GM21526 (cell line): ENCODE results near the gene RBMS3.

Experiments
- ATAC-seq: cut with Tn5 transposase; IDR thresholded peaks from one replicate; pipeline ENCODE4 v1.9.1; 2021; ENCODE audit warnings: moderate library complexity; ENCODE audit not compliant: unreplicated experiment, low FRiP score

The RBMS3 gene

DNA sequence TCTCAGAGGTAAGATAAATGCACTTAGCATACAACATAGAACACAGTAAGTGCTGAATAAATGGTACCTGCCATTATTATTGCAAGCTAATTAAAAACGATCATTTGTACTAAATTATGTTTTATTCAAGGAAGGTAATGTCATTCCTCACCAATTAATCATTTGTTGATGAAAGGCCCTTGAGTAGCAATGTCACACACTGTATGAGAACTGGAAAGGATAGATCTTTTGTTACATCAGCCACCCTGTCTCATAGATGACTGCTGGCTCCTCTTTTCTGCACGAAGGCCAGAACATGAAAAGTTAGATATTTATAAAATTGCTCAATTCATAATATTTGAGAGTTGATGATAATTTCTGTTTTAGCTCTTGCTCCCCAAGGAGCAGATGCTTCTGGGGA, 415.4 kb downstream of the RBMS3 start:
- no peak for ATAC-seq

DNA sequence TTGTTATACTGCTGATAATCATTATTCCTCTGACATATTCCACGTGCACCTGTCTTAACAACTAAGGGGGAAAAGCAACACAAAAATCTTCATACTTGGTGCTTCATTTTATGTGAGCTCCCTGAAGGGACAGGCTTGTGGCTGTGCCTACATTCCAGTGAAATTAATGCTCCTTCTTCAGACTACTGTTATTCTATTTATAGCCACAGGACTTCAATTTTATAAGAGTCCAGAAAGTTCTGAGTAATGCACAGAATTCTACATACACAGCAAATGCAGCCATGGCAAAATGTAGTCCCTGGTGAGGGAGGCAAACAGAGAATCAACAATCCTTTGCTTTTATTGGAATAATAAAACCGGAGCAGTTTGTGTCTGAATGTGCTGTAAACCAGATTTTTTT, 417.1 kb downstream of the RBMS3 start:
- no peak for ATAC-seq

DNA sequence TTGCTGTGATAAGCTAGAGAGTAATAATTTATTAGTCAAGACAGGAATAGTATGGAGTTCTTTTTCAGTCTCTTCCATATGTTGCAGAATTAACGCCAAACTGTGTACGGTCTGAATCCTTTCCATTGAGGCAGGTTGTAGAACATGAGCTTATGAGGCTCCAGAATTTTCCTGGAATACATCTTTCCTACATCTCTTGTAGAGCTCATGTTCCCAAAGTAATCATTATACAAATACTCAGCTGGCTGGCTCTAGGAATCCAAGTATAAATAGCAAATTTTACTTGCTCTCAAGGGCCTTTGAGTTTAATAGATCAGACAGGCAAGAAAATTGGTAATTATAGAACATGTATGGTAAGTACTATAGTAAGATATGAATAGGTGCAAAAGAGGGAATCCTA, 419.4 kb downstream of the RBMS3 start:
- ATAC-seq: no peak

DNA sequence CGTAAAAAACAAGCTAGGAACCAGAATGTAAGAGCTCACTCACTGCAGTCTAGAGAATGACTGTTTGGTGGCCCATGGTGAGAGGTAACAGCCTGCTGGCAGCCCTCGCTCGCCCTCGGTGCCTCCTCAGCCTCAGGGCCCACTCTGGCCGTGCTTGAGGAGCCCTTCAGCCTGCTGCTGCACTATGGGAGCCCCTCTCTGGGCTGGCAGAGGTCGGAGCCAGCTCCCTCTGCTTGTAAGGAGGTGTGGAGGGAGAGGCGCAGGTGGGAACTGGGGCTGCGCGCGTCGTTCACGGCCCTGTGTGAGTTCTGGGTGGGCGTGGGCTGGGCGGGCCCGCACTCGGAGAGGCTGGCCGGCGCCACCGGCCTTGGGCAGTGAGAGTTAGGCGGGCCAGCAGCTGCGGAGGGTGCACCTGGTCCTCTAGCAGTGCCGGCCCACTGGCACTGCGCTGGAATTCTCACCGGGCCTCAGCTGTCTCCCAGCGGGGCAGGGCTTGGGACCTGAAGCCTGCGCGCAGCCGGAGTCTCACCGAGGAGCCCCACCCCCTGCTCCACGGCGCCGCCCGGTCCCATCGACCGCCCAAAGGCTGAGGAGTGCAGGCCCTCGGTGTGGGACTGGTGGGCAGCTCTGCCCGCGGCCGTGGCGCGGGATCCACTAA, 420.6 kb downstream of the RBMS3 start:
- ATAC-seq: no peak

DNA sequence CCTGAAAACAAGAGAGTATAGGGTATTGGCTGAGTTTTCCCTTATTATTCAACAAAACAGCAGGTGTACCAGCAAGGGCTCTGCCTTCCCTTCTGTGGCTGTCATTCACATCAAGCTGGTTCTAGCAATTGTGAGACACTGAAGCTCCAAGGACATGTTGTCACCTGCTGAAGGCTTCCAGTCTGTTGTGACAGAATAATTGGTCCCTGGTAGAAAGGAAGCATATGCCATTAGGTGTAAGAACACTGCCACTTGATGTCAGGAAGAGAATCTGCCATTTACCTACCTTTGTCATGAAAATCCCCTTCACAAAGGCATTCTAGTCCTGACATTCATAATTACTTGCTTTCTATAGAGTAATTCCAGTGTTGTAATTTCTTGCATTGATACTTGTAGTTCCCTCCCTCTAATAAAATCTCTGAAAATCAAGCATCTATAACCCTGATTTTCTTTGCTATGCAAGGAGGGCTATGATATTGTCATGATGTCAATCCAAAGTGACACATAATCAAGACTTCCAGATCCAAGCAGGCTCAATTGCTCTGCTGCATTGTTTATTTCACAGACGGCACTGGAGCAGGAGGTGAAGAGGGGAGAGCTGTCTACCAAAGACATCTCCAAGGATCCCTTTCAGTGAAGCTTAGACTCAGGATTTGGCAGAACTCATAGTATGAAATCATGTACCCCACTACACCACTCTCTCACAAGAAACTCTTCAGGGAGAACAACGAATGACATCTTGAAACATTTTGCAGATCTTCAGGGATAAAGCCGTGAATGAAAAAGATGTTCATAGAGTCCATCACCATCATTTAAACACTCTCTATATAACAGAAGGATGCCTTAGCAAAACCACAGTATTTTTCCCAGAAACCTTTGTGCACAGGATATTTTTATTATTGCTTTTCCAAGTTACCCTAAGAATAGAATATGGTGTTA, 425.3 kb downstream of the RBMS3 start:
- ATAC-seq: no peak

DNA sequence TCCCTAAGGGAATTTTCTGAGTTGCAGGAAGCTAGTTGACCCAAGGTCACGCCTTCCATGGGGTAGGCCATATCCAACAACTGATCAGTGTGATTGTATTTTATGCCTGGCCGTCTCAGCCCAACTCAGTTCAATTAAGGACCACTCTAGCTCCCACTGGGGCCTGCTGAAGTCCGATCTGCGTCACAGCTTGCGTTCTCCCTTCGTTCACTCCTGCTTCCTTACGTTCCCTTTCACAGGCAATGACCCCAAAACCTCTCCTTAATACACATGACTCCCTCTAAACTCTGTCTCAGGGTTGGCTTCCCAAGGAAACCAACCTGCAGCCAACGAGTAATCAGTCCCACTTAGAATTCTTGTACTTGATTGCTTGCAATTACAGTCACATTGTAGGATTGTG, 428.0 kb downstream of the RBMS3 start:
- no peak for ATAC-seq

DNA sequence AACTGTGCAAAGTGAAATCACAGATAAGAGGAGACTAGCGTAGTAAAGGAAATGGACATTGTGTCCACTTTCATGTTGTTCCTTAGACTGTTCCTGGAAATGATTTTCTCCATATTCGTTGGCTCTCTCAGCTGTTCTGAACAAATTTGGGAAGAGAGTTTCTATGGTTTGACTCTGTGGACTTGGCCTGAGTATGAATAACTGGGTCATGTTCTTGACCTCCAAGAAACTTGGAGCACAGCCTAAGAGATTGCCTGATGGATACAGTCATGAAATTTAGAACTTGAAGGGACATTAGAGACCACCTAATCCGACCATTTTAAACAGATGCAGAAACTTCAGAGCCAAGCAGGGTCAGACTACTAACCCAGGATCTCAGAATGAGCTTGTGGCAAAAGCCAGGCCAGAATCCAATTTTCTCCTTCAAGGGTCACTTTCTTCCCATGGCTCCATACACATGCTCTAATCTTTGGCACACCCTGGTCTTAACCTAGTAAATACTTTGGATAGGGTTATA, 430.4 kb downstream of the RBMS3 start:
- no peak for ATAC-seq

DNA sequence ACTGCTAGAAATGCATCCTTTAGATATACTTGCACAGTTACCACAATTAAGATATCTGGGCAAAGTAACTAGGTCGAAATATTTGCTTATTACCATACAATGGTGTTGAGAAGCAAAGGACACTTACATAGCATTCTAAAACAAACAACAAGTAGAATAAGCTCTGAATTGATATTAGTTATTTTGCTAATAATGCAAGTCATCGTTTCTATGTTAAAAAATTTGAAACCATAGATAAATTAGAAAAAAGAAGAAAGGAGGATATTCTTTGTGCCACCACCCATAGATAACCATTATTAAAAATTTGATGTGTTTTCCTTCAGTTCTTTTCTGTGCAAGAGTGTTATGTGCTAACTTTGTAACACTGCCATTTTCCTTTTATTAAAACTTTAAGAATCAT, 435.3 kb downstream of the RBMS3 start:
- ATAC-seq: no peak

DNA sequence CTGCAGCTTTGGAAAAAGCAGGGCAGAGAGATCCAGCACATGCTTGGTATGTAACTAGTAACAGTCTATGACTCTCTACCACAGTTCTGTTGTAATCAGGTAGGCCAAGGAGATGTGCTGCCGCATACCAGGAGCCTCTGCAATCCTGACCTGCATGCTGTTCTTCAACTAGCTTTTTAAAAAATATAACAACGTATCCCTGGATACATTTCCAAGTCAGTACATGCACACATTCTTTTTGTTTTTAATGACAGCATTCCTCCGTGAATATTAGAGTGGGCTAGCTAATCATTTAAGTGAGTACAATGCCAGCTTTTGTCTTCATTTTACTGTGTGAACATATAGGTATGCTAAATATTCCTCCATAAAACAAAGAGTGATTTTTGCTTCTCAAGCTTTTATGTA, 437.8 kb downstream of the RBMS3 start:
- no peak for ATAC-seq

DNA sequence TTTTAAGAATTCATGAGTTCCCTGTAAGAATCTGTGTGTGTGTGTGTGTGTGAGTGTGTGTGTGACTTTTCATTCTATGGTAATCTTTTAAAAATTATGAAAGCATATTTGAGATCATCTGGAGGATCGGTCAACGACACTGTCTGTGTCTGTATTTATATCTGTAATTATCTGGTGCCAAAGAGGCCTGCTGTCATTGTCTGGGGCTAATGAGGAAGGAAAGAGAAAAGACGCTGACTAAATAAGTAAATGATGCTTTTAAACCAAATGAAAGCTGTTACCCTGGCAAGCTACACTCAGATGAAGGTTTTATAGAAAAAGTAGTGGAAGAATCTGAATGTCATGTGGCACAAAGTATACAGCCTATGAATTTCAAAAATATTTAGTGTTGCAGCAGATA, 439.8 kb downstream of the RBMS3 start:
- no peak for ATAC-seq

DNA sequence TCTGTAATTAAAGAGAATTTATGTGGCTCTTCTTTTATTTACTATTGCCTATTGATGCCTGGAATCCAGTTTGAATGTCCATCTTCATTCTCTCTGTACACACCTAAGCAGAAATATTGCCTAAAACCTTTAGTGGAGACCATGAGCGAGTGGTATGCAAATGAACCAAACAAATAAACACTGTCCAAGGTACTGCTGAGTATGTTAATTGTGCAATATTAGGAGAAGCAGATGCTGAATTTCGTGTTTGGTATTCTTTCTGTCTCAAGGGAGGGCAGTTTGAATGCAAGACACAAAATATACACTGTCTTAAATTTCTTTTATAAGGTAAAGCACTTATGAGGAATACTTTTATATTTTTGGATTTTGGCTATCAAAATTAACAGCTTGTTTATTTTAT, 440.9 kb downstream of the RBMS3 start:
- no peak for ATAC-seq

DNA sequence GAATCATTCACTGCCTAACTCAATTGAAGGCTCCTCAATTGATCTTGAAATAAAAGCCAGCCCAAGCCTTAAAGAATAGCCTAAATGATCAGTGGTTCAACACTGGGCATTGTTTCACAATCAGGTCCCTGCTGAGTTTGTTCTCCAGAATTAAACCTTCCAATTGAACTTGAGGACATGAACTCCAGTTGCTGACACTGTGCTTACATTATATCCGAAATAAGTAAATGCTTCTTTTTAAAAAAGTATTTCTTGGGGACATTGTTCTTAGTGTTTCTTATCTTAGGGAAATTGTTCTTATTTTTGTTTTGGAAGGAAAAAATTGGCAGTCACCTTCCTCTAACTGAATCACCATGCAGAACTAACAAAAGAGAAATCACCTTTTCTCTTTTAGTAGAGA, 450.2 kb downstream of the RBMS3 start:
- no peak for ATAC-seq

DNA sequence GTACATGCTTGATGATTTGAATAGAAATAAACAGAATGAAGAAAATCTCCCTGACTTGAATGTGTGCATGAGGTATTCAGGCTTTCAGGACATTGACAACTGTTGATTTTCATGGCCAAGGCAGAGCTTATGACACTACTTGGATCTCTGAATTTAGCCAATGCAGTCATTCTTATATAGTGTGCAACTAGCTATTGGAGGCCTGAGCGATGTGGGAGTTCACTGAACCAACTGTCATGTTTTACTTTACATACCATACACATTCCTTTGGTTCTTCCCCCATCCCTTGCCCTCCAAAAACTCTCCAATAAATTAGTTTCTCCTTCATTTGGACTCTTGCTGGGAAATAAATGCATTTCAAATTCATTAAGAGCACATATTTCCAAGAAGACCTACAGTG, 460.4 kb downstream of the RBMS3 start:
- ATAC-seq: no peak

DNA sequence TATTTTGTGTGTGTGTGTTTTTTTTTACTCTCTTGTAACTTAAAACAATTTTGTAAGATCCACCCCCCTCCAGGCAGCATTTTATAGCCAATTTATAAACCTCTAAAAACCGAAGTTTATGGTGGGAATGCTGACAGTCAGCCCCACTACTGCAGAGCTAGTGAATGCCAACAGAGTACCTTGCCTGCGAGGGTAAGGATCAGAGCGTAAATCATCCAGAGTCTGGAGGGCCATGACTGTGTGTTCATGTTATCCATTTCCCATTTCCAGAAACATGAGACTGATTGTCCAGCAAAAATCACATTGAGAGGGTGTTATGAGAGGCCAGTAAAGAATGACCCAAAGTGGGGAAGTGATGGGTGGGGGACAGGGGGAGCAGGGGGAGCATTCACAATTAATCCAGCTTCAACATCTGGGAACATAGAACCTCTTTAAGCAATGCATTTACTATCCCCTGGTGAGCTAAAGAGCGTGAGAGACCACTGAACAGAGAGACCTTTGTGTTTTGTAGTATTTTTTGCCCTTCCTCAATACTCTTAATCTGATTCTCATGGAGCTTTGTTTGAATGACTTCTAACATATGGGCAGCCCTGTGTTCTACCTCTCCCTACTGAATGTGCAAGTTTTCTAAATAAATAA, 464.5 kb downstream of the RBMS3 start:
- no peak for ATAC-seq

DNA sequence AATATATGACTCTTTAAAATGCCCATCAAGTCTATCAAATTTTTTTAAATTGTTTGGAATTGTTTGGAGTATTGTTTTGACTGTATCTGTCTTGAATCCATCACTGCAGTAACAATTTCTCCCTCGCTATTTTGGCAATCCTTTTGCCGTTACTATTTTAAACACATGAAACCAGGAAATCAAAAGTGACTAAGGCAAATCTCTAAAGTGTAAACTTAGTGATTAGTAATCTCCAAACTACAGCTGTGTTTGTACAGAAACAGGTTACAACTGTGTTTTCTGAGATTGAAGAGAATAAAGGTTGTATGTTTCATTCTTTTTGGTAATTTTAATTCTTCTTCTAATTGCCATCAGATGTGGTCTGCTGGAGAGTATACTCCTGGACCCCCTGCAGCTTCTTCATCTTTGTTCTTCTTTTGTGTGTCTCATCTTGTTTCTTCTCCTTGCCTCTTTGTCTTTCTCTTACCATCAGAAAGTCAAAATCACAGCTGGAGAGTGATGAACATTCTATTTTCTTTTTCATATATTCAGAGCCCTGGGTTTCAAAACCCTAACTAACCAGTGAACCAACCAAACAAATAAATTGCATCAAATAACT, 465.4 kb downstream of the RBMS3 start:
- no peak for ATAC-seq

DNA sequence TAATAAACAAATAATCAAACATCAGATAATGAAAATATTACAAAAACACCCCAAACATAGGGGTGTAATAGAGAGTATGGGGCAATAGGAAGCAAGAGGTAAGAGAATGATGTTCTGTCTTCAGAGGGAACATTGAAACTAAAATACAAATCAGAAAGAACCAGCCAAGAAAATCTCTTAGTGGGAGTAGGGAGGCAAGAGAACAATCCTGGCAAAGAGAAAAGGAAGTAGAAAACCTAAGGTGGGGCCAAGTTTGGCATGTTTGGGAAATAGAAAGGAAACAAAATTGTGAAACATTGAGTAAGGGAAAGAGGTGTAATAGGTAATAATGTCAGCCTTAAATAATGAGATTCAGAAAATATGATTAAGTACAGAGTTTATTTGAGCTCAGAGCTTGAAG, 467.1 kb downstream of the RBMS3 start:
- no peak for ATAC-seq

DNA sequence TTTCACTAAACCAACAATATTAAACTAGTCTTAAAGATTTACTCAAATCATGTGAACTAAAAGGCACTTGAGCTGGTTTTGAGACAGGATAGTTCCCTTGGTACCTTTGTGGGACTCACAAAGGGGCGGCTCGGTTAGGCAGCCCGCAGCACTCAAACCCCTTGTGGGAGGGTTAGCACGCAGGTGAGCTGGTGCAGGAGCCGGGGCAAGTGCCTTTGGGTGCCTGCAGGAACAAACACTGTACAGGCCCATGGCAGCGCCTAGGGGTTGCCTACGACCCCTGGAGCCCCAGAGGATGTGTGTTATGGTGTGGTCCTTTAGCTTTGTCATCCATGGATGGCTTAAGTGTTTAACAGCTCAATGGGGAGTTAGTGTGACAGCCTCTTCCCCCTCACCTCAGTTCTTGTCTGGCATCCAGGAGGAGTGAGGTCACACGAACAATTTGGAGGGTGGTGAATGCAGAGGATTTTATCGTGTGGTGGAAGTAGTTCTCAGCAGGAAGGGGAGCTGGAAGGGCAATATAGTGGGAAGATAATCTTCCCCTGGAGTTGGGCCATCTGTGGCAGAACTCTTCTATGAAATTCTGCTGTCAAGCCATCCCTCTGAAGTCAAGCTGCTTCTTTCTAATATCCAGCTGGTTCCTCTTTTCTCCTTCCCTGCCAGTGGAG, 470.9 kb downstream of the RBMS3 start:
- ATAC-seq: no peak

DNA sequence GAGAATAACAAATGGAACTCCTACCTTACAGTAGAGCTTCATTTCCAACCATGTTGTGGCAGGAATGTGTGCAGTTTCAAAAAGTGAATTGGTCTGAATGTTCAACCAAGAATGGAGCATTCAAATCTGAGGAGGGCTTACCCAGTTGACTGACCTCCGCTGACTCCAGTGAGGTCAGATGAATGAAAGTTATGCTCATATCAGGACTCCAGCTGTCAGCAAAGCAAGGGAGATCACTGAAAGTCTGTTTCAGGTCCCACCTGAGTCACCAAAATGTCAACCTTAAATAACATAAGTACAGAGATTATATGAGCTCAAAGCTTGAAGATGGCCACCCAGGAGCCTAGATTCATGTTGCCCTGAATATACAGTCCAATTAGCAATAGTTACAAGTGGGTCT, 473.5 kb downstream of the RBMS3 start:
- ATAC-seq: no peak

DNA sequence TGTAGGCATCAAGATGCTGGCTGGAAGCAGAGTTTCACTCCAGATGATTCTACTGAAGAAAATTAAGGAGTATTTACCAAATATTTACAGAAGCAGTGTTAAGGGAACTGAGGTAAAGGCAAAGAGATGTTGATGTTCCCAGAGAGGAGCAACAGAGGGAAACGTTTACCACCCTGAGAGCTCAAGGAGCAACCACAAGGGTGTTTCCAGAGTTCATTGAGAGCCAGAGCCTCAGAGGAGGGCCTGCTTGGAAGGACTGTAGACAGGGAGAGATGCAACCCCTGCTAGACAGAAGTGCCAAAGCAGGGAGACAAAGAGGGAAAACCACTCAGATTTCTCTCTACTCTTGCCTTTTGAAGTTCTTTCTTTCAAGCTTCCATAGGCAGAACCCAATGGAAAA, 474.5 kb downstream of the RBMS3 start:
- no peak for ATAC-seq

DNA sequence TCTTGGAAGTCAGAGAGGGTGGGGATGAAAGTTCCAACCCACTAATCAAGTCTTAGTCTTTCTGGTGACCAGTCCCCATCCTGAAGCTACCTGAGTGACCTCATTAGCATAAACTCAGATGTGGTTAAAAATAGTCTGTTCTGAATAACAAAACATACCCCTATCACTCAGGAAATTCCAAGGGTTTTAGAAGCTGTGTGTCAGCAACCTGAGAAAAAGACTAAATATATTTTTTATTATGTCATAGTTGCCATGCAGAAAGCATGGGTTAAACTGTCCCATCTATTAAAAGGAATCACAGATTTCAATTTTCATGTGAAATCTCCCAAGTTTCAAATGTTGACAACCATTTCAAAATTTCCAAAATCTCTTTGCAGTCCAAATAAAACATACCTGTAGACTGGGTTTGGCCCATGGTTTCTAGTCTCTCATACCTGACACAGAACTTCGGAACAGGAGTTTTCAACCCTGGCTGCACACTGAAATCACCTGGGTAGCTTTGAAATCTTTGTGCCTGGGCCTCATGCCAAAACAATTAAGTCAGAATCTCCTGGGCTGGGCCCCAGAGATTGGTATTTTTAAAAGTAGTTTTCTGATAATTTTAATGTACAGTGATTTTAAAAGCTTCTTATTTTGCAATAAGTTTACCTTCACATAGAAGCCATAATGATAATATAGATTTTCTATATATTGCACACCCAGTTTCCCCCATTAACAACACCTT, 476.3 kb downstream of the RBMS3 start:
- no peak for ATAC-seq
